Endothelial cell of umbilical vein (primary cell): Measurements from ENCODE around the gene NT5M. TPM values are rescaled to one million over a fixed set of nuclear protein-coding genes. Genes with fewer than 3 reads are reported as not detected.
"Not testable (repeated sequence)": the region's sequence is repeated elsewhere in the genome, so short reads cannot be mapped to it uniquely, and the experiment has no call there.

Source experiments
- BruUV-seq: library from RNA; stranded (reverse); fragments of 400-500 nt; replicated peaks from 2 replicates; lab custom pipeline; 2021; lab: Mats Ljungman, UMichigan
- CTCF ChIA-PET: fragments of 300-600, 350-600 bp; sonication (Branson Sonifier 250); formaldehyde crosslinking; loops from one replicate; lab custom pipeline; 2021; ENCODE audit warnings: antibody characterized with exemption, inconsistent platforms; lab: Charles Lee
- POLR2A ChIA-PET: fragments of 300-600, 350-600 bp; sonication (Branson Sonifier 250); formaldehyde crosslinking; loops from one replicate; lab custom pipeline; 2021; ENCODE audit warnings: antibody characterized with exemption, inconsistent platforms; lab: Charles Lee
- DNase-seq: peaks from one replicate; pipeline ENCODE4 v3.0.0-alpha.2; 2011; ENCODE audit warnings: low read depth, low spot score
- FAIRE-seq: peaks from 2 replicates; lab custom pipeline; 2011; peaks lifted over from hg19 to GRCh38; lab: Jason Lieb, UNC
- H2AFZ ChIP-seq: 2 replicates; pipeline ENCODE4 v1.6.0; 2012; ENCODE audit warnings: low read depth, low read length, control low read depth, inconsistent platforms
- H3K27ac ChIP-seq: 2 replicates; pipeline ENCODE4 v1.5.1; 2011; ENCODE audit warnings: low read depth, mild to moderate bottlenecking, control low read depth, low read length, moderate library complexity; ENCODE audit not compliant: insufficient read depth
- H3K27me3 ChIP-seq, 2 experiments: 2 replicates each; pipeline versions ENCODE4 v1.6.0 to v1.6.1; 2011; ENCODE audit warnings: low read length in 2 of 2, mixed read lengths in 1 of 2; ENCODE audit not compliant: control insufficient read depth in 2 of 2, insufficient read depth in 2 of 2
- H3K36me3 ChIP-seq, 2 experiments: 2 replicates in 1 of 2; 3 replicates in 1 of 2; pipeline ENCODE4 v1.5.1; 2011; ENCODE audit warnings: low read length in 2 of 2, mild to moderate bottlenecking in 1 of 2, moderate library complexity in 1 of 2; ENCODE audit not compliant: control insufficient read depth in 2 of 2, insufficient read depth in 2 of 2; ENCODE audit errors: extremely low read depth in 1 of 2
- H3K4me1 ChIP-seq: 3 replicates; pipeline ENCODE4 v1.5.1; 2011; ENCODE audit warnings: mild to moderate bottlenecking, low read length; ENCODE audit not compliant: control insufficient read depth, insufficient read depth; ENCODE audit errors: extremely low read depth
- H3K4me2 ChIP-seq: 2 replicates; pipeline ENCODE4 v1.6.1; 2011; ENCODE audit warnings: low read length, control low read depth, mixed read lengths; ENCODE audit not compliant: insufficient read depth
- H3K4me3 ChIP-seq, 3 experiments: fragments of 200-600 bp in 1 of 3; sonication (generic), shearing (Covaris generic) in 1 of 3; replicated peaks in 1 of 3; 2 replicates each; pipeline ENCODE4 v1.5.1; 2011 to 2016; ENCODE audit warnings: control low read depth in 3 of 3, low read length in 3 of 3, mild to moderate bottlenecking in 2 of 3, inconsistent platforms in 1 of 3, low read depth in 1 of 3, moderate library complexity in 1 of 3; ENCODE audit not compliant: insufficient read depth in 1 of 3
- H3K79me2 ChIP-seq: 2 replicates; pipeline ENCODE4 v1.6.0; 2012; ENCODE audit warnings: low read length, inconsistent platforms; ENCODE audit not compliant: control insufficient read depth, insufficient read depth
- H3K9ac ChIP-seq: replicated peaks from 2 replicates; pipeline ENCODE3; 2011; ENCODE audit warnings: low read length, control low read depth; ENCODE audit not compliant: insufficient read depth; ENCODE audit errors: extremely low read depth
- H3K9me1 ChIP-seq: replicated peaks from 3 replicates; pipeline ENCODE4 v1.6.0; 2011; ENCODE audit warnings: mild to moderate bottlenecking, low read length; ENCODE audit not compliant: control insufficient read depth, insufficient read depth; ENCODE audit errors: extremely low read depth
- H3K9me3 ChIP-seq: replicated peaks from 2 replicates; pipeline ENCODE4 v1.5.1; 2012; ENCODE audit warnings: low read length, inconsistent platforms; ENCODE audit not compliant: control insufficient read depth, insufficient read depth
- H4K20me1 ChIP-seq: replicated peaks from 2 replicates; pipeline ENCODE3; 2011; ENCODE audit warnings: mild to moderate bottlenecking, low read length; ENCODE audit not compliant: control insufficient read depth, insufficient read depth; ENCODE audit errors: extremely low read depth
- EZH2 ChIP-seq: IDR thresholded peaks from 2 replicates; pipeline ENCODE4 v1.6.1; 2012; ENCODE audit warnings: borderline replicate concordance, low read depth, mild to moderate bottlenecking, moderate library complexity, low read length, inconsistent platforms; ENCODE audit not compliant: severe bottlenecking
- GATA2 ChIP-seq: IDR thresholded peaks from 2 replicates; pipeline ENCODE4 v1.7.0; 2011; ENCODE audit warnings: low read depth, mild to moderate bottlenecking, moderate library complexity, mixed read lengths, low read length; ENCODE audit not compliant: insufficient read length, insufficient read depth
- MYC ChIP-seq: IDR thresholded peaks from one replicate; pipeline ENCODE4 v1.6.1; 2011; ENCODE audit warnings: mild to moderate bottlenecking, low read depth, low read length
- dilution Hi-C: fragments of 300-500 bp; cut with MboI; formaldehyde crosslinking; loops from one replicate; pipeline ENCODE4 v1.15.0; 2019; ENCODE audit warnings: low sequenced_read_pairs; ENCODE audit not compliant: extremely low pct_ligation_motif_present
- intact Hi-C: fragments of 100-400 bp; cut with micrococcal nuclease; formaldehyde crosslinking; loops from one replicate; pipeline ENCODE4 v1.10.0; 2022
- polyA plus RNA-seq, 4 experiments: library from polyadenylated mRNA; depleted of rRNA in 3 of 4; stranded (reverse) in 3 of 4; unstranded in 1 of 4; fragments of >200 nt; gene quantifications; 2 replicates each; pipeline versions ENCODE4 v1.2.1 to v1.2.3, GENCODE V29; 2011 to 2012; ENCODE audit warnings: missing spikeins in 1 of 4
- total RNA-seq: library from RNA; stranded (reverse); gene quantifications from 2 replicates; pipeline ENCODE4 v1.2.3, GENCODE V29; 2021
- TF ChIP-seq, protein P1 (sequence below): IDR thresholded peaks from 2 replicates; pipeline ENCODE4 v1.6.1; 2011; ENCODE audit not compliant: insufficient read depth, insufficient read length

Gene NT5M
- total and polyA plus RNA-seq, 2 donors (not counting 3 experiments of a cell fraction or from before 2014, with no cell fraction given) = 0.91 to 3.0 TPM

DNA sequence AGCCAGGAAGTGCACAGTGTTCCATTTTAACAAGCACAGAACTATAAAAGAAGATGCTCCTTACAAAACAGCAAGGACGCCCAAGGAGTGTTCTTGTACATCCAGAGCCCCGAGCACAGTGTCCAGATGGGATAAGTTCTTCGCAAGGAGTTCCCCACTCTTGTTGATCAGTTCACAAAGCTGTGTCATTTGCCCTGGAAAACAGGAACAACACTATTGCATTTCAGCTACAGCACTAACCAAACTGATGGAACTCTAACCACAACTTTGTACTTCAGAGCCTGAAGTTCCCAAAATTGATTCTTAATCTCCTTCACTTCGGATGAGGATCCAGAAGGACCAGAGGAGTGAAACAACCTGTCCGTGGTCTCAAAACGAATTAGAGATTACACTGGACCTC lies 27.2 kb upstream of the NT5M start:
- Histone ChIP-seq H3K27me3 (no peaks in the 10 kb centered on the region), H3K27ac (no peak overlapping the region), H4K20me1 (no peaks in the 10 kb centered on the region), H3K36me3 (peaks cover 6 to 9% of the 10 kb centered on the region in 2 experiments), H2AFZ (no peak overlapping the region), H3K9me1 (no peaks in the 10 kb centered on the region), H3K79me2 (peaks cover 48% of the 10 kb centered on the region), H3K9me3 (no peaks in the 10 kb centered on the region), H3K4me1 (peaks cover 8% of the 10 kb centered on the region), H3K9ac (no peak overlapping the region), H3K4me2 (no peak overlapping the region), H3K4me3 (no peak overlapping the region)
- TF ChIP-seq, protein P1, sequence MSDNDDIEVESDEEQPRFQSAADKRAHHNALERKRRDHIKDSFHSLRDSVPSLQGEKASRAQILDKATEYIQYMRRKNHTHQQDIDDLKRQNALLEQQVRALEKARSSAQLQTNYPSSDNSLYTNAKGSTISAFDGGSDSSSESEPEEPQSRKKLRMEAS = no peak
- TF ChIP-seq MYC (no peak), GATA2 (no peak), EZH2 (no peak)
- dilution Hi-C loops = no loop called here
- BruUV-seq = no TSS peak
- FAIRE-seq (no peak), DNase-seq (no peak)
- POLR2A ChIA-PET = no interaction called here
- CTCF ChIA-PET = no interaction called here
- intact Hi-C loops = no loop called here

DNA sequence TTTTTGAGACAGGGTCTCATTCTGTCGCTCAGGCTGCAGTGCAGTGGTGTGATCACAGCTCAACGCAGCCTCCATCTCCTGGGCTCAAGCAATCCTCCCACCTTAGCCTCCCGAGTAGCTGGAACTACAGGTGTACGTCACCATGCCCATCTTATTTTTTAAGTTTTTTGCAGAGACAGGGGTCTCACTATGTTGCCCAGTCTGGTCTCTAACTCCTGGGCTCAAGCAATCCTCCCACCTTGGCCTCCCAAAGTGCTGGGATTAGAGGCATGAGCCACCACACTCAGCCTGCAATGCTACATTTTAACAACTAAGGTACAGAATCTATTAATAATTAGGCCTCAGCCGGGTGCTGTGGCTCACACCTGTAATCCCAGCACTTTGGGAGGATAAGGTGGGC lies 25.7 kb upstream of the NT5M start:
- H3K79me2 ChIP-seq = peaks cover 48% of the 10 kb centered on the region
- H3K4me2 ChIP-seq, BruUV-seq, H4K20me1 ChIP-seq, H3K27ac ChIP-seq, H3K4me3 ChIP-seq, H3K9me3 ChIP-seq, DNase-seq, H2AFZ ChIP-seq, FAIRE-seq, POLR2A ChIA-PET, dilution Hi-C loops, H3K36me3 ChIP-seq, intact Hi-C loops, H3K27me3 ChIP-seq, H3K9ac ChIP-seq, H3K9me1 ChIP-seq: not testable (repeated sequence)
- peaks cover 13% of the 10 kb centered on the region for H3K4me1 ChIP-seq
- CTCF ChIA-PET = interaction anchor here (1.4 kb wide), 1 partner anchor 365 kb away, joined by 3 read pairs; no protein-coding TSS in a partner anchor
